GM21737 (cell line): Measurements from ENCODE around the gene RBM39.
"Not testable (repeated sequence)": the region's sequence is repeated elsewhere in the genome, so short reads cannot be mapped to it uniquely, and the experiment has no call there.

Experiments used
- ATAC-seq: cut with Tn5 transposase; IDR thresholded peaks from one replicate; pipeline ENCODE4 v1.9.1; 2021; ENCODE audit warnings: mild to moderate bottlenecking, moderate library complexity; ENCODE audit not compliant: unreplicated experiment

Gene RBM39

GRCh38 chr20:35756404-35756803 is 14.3 kb upstream of the RBM39 start:
- ATAC-seq = no peak

GRCh38 chr20:35750611-35751010 is 8.6 kb upstream of the RBM39 start:
- no peak for ATAC-seq

GRCh38 chr20:35744492-35744841 is 2.4 kb upstream of the RBM39 start:
- not testable (repeated sequence) for ATAC-seq

DNA sequence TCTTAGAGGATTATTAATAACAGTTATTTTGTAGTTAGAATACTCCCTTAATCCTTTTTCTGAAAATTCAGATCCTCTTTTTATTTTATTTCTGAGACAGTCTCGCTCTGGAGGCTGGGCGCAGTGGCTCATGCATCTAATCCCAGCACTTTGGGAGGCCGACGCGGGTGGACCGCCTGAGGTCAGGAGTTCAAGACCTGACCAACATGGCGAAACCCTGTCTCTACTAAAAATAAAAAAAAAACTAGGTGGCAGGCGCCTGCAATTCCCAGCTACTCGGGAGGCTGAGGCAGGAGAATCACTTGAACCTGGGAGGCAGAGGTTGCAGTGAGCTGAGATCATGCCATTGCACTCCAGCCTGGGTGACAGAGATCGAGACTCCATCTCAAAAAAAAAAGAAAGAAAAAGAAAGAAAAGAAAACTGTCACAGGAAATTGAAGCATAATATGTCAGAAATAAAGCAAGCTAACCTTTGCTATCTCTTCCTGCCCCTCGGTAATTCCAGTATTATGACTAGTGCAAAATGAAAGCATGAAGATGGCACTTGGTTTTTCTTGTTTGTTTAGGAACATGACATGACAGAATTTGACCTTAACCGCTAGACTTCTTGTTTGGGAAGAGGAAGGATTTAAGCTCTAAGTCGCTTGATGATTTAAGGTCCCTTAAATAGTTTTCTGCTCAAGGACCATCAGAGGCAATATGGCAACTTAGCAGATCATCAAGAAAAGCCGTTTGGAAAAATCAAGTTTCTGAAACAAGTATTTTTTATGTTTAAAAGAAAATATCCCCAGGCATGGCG is 1.8 kb upstream of the RBM39 start:
- no peak for ATAC-seq

DNA sequence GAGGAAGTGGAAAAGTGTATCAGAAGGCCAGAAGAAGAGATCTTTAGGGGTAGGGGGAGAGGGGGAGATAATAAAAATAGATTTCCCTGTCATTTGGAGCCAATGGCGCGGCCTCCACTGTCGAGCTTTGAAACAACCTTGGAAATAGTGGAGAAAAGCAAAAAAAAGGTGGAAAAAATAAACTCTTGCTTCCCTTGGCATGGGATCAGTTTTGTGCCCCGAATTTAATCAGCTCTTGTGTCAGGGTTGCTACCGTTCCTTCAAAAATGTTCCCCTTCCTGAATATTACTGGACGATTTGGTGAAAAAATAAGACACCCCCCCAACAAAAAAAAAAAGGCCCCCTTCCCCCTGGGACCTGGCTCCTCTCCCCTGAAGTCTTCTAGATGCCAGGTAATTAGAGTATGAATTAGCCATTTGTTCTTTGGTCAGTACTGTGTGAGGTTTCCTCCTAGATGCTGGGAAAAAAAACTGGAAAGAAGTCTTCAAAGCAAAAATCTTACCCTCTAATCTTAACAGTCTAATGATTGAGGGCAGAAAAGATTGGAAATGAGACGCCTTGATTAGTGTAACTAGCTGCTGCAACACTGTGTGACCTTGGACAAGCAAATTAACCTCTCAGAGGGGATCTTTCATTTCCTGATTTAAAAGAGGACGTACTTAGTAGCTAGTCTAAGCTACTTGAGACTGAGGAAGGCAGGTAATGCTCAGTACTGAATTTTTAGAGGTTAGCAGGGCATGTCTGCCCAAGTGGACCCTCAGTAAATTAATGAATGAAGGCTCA is 872 bp upstream of the RBM39 start:
- ATAC-seq = no peak

GRCh38 chr20:35739294-35740163 is 2.5 kb downstream of the RBM39 start:
- no peak for ATAC-seq

GRCh38 chr20:35738410-35739179 is 3.5 kb downstream of the RBM39 start:
- no peak for ATAC-seq

- ATAC-seq = no peak
These were observed 4.2 kb downstream of the RBM39 start for GRCh38 chr20:35737865-35738333.

DNA sequence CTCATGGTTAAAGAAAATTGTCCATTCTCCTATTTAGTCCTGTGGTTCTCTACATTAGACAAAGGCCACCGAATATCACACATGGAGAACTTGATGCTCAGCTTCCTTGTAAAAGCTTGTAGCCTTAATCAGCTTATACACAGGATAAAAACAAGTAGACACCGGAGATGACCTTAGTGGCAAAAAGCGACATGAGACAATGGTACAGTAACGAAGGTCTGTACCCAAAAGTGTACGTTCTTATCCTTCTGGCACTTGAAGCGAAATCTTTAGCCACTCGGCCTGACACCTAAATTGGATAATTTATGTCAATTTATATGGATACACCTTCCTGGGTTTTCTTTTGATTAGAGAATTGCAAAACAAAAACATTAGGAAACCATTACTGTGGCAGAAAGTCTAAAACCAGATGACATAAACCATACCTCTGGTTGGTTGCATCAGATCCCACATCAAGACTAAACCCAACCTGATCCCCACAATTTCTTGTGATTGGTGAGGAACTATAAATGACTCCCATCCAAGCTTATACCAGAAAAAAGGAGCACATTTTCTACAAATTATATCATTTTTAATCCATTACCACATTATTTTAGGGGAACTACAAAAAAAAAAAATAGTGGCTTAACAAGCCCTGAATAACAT is 6.1 kb downstream of the RBM39 start:
- ATAC-seq = no peak

- no peak for ATAC-seq
These were observed 7.0 kb downstream of the RBM39 start for GRCh38 chr20:35734777-35735649.

DNA sequence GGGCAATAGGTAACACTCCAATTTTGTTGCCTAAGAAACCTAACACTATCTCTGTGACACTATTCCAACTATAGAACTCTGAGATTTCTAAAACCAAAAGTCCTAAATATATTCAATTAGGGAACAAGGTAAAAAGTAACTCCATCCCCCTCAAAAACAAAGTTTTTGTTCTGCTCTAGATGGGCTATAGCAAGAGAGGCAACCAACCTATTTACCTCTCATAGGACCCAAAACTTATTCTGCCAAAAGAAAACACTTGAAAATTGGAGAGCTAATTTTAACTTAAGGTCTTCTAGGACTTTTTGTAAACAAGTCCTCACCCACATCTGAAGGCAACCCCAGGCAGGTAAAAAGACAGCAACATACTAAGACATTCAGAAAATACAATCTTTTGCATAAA is 7.7 kb downstream of the RBM39 start:
- no peak for ATAC-seq

DNA sequence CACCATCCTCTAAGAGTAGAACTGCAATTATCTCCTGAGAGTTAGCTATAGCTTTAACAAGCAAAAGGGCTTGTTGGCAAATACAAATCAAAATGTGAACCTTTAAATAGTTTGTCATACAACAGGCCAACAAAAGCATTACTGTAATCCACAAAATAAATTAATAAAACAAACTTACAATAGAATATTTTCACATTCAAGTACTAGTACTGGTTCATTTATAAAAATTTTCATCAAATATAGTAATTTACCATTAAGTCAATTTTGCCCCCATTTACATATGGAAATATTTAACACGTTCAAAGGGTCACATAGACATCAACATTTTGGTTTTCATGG is 9.4 kb downstream of the RBM39 start:
- ATAC-seq = no peak

DNA sequence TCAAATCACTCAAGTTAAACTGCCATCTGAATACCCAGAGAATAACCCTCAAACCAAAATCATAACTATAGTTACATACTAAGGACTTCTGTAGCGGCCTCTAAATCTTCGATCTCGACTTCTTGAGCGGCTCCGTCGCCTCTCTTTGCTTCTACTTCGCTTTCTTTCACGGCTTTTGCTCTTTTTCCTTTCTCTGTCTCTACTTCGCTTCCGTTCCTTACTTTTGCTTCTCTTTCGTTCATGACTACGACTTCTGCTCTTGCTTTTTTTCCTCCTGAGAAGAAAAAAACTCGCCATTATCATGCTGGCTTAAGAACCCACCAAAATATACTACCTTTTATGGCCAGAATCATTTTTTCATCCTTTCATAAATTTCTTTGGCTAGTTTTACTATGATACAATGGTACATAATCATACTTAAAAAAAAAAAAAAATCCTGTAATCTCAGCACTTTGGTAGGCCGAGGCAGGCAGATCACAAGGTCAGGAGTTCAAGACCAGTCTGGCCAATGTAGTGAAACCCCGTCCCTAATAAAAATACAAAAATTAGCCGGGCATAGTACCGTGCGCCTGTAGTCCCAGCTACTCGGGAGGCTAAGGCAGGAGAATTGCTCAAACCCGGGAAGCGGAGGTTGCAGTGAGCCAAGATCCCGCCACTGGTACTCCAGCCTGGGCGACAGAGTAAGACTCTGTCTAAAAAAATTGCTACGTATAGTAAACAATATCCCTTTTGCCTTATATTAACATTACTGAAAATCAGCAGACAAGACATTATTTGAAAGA is 10.0 kb downstream of the RBM39 start:
- ATAC-seq = no peak

GRCh38 chr20:35731469-35731788 is 10.6 kb downstream of the RBM39 start:
- ATAC-seq = no peak

DNA sequence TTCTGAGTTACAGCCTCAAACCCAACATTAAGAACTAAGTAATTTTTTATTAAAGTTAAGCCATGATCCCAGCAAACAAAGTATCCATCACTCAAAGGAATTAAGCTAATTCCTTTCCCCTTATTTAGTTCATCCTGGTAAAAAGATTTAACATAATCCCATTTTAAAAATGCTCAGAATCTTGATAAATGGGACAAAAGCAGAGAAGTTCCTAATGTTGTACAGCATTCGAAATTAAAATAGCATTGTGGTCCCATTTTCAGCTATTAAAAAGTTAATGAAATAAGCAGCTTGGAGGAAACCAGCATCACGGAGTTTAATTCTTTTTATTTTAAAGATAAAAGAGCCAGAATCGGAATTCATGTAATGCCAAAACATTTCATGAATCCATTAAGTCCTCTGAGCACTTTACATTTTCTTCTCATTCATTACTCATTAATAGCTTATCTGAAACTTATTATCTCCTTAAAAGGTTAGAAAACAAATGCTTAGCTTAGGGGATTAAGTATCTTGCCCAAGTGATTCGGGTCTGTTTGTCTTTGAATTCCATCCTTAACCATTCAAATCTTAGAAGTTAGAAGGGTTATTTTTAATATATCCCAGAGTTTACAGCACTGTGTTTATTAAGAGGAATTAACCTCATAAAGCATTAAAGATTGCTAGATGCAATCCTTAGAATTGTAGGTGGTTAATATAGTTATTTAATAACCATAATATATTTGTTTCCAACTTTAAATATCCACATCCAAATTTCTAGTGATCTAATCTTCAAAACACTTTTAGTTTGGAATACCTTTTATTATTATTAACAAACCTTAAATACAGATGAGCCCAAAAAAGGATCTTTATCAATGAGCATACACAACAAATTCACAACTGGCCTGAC is 11.2 kb downstream of the RBM39 start:
- ATAC-seq = no peak

- ATAC-seq = no peak
These were observed 12.1 kb downstream of the RBM39 start for GRCh38 chr20:35729836-35730582.

DNA sequence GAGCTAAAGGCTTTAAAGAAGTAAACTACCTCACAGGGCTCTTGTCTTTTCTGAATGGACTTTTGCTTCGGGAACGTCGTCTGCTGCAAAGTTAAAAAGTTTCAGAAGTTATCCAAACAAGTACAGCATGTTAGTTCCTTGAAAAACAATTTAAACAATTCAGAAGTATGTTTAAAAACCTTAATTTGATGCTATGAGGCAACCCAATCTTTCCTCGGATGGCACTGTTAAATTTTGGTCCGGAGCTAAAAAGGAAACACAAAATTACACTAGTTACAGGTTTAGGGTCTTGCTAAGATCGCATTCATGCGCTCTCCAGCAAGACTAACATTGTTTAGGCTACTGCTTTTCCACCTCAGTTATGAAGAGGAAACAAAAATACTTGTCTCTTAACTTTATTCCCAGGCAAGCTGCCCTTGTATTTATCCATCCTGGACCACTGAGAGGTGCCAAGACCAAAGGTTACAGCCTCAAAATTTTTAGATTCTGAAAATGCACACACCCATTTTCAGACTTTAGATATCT is 12.7 kb downstream of the RBM39 start:
- no peak for ATAC-seq
